C4-2B (cell line): ENCODE measurements around the gene FUT9.

ENCODE experiments used
- ZFX ChIP-seq: fragments of 450-650 bp; IDR thresholded peaks from 2 replicates; pipeline ENCODE4 v1.6.1; 2017
- TF ChIP-seq, protein P1 (sequence below): fragments of 450-650 bp; conservative IDR thresholded peaks from 2 replicates; pipeline ENCODE4 v1.5.1; 2017; ENCODE audit warnings: mild to moderate bottlenecking

DNA sequence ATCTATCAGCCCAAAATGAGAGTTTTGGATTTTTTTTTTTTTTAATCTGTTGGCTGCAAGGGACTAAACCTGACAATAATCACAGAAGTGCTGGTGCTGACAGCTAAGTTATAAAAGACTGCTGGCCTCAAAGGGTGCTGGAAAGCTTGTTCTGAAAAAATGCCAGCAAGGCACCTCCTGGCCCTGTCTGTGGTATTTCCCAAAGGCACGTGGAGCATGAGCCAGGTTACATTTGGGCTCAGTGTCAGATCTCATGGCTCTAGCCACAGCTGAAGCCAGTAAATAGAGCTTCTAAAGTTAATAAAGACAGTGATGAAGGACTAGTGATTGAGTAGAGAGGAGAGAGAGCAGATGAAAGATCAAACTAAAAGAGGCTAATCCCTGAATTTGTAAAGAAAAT is 178.9 kb downstream of the FUT9 start:
- TF ChIP-seq, protein P1, sequence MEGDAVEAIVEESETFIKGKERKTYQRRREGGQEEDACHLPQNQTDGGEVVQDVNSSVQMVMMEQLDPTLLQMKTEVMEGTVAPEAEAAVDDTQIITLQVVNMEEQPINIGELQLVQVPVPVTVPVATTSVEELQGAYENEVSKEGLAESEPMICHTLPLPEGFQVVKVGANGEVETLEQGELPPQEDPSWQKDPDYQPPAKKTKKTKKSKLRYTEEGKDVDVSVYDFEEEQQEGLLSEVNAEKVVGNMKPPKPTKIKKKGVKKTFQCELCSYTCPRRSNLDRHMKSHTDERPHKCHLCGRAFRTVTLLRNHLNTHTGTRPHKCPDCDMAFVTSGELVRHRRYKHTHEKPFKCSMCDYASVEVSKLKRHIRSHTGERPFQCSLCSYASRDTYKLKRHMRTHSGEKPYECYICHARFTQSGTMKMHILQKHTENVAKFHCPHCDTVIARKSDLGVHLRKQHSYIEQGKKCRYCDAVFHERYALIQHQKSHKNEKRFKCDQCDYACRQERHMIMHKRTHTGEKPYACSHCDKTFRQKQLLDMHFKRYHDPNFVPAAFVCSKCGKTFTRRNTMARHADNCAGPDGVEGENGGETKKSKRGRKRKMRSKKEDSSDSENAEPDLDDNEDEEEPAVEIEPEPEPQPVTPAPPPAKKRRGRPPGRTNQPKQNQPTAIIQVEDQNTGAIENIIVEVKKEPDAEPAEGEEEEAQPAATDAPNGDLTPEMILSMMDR, result no peak
- TF ChIP-seq ZFX, result no peak
